Measurements from ENCODE around the gene C2CD3.
"Not testable (repeated sequence)": the region's sequence is repeated elsewhere in the genome, so short reads cannot be mapped to it uniquely, and the experiment has no call there.

C2CD3 gene

GRCh38 chr11:74001822-74002286, 168.9 kb downstream of the C2CD3 start:
- no peak for DNase-seq

DNA sequence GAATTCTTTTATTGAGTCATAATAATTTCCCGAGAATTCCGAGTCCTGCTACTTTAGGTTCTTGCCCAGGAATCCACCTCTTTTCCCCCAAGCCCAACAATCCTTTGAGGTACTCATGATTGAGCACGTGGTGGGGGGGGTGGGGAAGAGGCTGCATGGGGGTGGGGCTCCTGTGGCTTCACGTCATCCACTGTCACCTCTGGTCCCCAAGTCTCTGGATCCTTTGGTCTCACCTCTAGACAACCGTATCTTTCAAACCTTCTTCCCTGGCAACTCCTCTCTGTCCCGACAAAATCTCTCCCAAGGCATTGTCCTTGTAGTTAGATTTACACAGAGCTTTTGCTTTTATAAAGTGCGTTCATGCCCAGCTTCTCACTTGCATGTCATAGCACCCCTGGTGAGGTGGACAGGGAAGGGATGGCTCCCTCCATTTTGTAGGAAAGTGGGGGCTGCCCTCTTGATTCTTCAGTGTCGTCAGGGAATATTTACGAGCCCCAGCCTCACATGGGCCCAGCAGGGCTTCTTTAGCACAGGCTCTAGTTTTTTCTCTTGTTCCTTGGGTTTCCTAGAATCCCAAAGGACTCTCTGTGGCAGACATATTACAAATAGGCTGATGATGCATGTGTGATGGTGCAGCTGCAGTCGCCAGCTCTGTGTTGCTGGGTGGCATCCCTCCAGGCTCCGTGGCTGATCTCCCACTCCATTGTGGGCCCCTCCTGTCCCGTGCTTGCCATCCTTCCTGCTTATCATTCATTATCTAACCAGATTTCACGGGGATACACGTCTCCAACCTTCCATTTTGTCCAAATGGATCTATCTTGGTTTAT, 170.3 kb downstream of the C2CD3 start:
- DNase-seq, result no peak

DNA sequence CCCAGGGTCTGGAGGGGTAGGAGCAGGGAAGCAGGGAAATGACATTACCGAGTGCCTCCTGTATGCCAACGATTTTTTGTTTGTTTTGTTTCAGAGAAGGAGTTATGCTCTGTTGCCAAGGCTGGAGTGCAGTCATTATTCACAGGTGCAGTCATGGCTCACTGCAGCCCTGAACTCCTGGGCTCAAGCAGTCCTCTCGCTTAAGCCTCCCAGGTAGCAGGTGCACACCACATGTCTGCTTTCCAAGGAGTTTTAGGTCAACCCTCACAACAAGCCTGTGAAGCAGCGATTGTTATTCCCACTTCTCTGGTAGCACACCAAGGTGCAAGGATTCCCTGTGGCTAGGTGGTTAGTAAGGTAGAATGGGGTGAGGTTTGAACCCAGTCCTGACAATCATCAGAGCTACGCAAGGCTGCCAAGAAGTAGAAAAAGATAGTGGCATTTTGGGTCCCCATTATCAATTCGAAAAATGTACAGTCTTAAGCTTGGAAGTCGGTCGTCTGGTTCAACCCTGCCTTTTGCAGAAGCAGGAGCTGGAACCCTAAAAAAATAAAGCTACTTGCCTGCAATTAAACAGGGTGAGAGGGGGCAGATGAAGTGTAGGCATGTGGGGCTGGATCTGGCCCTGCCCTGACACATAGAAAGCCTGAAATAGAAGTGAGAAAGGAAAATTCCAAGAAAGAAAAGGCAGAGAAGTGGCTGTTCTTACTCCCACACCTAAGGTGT, 171.1 kb downstream of the C2CD3 start:
- peak in 1 of 2 donors; percentile 67 for DNase-seq

GRCh38 chr11:73998846-73999575, 171.8 kb downstream of the C2CD3 start:
- no peak for DNase-seq

DNA sequence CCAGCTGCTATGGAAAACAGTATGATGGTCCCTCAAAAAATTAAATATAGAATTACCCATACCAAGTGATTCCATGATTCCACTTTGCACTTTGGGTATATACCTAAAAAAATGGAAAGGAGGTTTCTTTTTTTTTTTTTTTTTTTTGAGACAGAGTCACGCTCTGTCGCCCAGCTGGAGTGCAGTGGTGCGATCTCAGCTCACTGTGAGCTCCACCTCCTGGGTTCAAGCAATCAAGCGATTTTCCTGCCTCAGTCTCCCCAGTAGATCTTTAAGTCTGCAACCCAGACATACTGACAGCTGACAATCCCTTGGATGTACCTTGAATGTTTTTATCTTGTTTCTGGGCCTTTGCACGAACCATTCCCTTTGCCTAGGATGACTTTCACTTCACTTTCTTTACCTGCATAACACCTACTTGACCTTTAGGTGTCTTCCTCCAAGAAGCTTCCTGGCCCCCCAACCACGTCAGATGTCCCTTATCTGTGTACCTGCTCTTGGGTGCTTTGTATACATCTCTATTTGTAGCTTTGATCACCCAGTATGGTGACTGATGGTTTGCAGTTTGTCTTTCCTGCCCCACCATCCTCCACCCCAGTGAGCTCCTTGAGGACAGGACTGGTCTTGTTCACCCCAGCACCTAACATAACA, 173.6 kb downstream of the C2CD3 start:
- DNase-seq, result peak in 1 of 2 donors; percentile 49

- DNase-seq, result peak in 1 of 2 donors; percentile 35
Observed at GRCh38 chr11:73996161-73996747, 174.5 kb downstream of the C2CD3 start.

GRCh38 chr11:73995731-73996130, 175.1 kb downstream of the C2CD3 start:
- peak; percentile 66 to 89 for DNase-seq

DNA sequence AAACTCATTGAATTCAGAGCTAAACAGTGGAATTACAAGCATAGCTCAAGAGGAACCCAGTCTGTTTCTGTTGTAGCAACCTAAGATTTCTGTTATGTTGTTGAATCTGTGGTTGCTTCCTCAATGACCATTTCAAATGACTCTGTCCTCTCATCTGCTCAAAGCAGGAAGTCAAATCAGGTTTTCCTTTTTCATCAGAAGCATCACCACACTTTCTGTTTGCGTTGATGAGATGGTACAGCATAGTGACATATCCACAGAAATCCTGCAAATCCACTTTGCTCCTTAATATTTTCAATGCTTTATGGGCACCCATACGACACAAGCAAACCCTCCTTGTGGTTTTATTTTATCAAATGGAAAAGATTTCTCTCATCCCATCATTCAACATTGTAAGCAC, 175.6 kb downstream of the C2CD3 start:
- DNase-seq, result peak; percentile 67 to 93

GRCh38 chr11:73991471-73992006, 179.3 kb downstream of the C2CD3 start:
- DNase-seq, result no peak

- no peak for DNase-seq
Observed at GRCh38 chr11:73990730-73991129, 180.1 kb downstream of the C2CD3 start.

DNA sequence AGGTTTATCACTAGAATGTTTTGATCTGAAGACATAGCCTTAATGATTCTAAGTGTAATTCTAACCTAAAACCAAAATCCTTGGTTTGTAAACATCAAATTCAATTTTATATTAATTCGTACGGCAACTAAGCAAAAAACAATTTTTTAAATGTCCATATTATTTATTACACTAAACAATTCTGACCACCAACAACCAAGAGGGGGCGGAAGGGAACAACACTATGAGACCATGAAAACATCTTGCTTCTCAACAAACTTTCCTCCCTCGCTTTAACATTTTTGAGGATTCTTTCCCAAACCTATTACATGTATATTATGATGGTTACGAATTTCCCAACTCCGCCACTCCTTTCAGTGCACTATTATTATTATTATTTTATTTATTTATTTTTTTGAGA, 181.6 kb downstream of the C2CD3 start:
- no peak for DNase-seq

GRCh38 chr11:73988227-73988626, 182.6 kb downstream of the C2CD3 start:
- DNase-seq, result no peak

- not testable (repeated sequence) for DNase-seq
Observed at GRCh38 chr11:73985661-73986060, 185.1 kb downstream of the C2CD3 start.

DNA sequence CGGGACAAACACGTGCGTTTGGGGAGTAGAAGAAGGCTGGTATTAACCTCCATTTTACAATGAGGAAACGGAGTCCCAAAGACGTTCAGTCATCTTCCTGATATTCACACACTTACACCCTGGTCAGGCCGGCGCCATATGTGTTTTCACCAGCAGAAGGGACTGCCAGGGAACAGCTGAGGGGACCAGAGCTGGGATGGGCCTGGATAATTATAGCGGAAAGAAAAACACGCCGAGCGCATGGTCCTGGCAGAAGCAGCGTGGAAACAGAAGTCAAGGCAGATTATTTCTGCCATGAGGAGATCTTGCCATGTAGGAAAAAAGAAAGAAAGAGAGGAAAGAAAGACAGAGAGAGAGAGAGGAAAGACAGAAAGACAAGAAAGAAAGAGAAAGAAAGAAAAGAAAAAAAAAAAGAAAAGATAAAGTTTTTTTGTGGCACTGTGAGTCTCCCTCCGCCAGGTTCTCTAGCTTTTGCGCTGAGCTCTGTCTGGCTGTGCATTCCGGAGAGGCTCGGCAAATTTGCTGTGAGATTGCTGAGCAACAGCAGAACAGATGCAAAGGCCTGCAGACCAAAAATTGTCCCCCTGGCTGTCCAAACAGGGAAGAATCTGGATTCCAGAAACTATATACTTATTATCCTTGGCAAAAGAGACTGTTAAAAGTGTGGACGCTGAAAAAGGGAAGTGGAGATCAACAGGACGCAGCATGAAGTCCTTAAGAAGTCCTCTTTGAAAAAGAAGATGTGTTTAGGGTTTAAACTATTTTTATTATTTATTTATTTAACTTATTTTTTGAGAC, 186.9 kb downstream of the C2CD3 start:
- DNase-seq, result peak in 1 of 2 donors; percentile 40

DNA sequence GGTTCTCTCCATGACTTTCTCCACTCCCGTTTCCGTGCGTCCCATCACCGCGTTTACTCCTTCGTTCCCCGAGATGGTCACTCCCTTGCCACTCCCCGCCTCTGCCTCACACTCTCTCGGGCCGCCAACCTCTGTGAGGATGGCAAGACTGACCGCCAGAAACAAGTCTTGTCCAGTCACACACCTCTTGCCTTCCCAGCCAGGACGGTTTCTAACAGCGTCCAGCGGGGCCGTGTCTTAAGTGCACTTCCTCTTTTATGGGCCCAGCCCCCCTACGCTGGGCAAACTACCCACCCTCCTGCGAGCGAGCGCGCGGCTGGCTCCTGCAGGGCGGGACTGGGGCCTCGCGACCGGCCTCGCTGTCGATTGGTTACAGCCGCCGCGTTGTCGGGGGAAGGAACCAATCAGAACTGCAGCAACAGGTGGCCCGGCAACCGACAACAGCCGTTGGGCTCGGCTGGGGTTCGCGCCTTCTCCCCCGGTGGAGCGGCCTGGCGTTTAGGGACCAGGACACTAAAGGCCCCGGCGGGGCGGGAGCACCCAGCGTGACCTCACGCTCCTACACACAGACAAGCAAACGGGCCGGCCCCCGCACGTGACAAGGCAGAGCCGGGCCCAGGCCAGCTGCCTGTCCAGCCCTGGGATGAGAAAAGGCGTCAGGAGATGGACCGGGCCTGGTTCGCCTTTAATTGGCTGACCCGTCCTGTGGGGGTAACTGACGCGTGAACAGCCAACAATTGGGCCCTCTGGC, 187.6 kb downstream of the C2CD3 start:
- peak; percentile 96 to 97 for DNase-seq

- DNase-seq, result peak; percentile 88 to 90
Observed at GRCh38 chr11:73982595-73982989, 188.2 kb downstream of the C2CD3 start, which contains the start of gene UCP2. Gene UCP2, minus strand, starts transcription at chr11:73982843. Its CDS starts 4,465 bp downstream, at chr11:73978378.

GRCh38 chr11:73981051-73981805, 189.6 kb downstream of the C2CD3 start:
- DNase-seq, result no peak

- peak; percentile 92 to 93 for DNase-seq
Observed at GRCh38 chr11:73980001-73980961, 190.5 kb downstream of the C2CD3 start.
